ENCODE measurements around the gene COQ8B.

Gene COQ8B

DNA sequence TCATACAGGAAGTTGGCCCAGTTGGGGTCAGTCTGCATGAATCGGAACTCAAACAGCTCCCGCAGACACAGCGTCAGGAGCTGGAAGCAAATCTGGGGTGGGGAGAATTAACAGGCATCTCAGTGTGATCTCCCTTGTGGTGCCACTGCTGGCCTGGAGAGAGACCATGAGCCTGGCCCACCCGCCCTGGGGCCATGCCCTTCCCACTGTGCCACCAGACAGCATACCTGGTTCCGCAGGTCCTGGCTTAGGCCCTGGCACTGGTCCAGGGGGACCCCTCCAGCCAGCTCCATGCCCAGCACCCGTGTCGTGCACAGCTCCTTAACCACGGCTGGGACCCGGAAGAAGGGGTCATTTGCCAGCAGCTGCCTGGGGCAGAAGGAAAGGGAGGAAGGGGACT lies 16.6 kb downstream of the COQ8B start:
- TF ChIP-seq RARB (CRISPR knock-in tag; IDR thresholded peaks at IDR 0.05) (no peak), ESRRG (CRISPR knock-in tag; IDR thresholded peaks at IDR 0.05) (no peak), ZNF8 (CRISPR knock-in tag; IDR thresholded peaks at IDR 0.05) (no peak), ZNF70 (CRISPR knock-in tag; IDR thresholded peaks at IDR 0.05) (no peak), CSDC2 (CRISPR knock-in tag; IDR thresholded peaks at IDR 0.05) (no peak), TOX (CRISPR knock-in tag; IDR thresholded peaks at IDR 0.05; ENCODE audit: borderline replicate concordance) (no peak), ZFP3 (CRISPR knock-in tag; IDR thresholded peaks at IDR 0.05) (no peak), GLIS3 (CRISPR knock-in tag; IDR thresholded peaks at IDR 0.05) (no peak), TCF4 (CRISPR knock-in tag; IDR thresholded peaks at IDR 0.05; ENCODE audit: borderline replicate concordance) (no peak), PPARA (CRISPR knock-in tag; IDR thresholded peaks at IDR 0.05; ENCODE audit: borderline replicate concordance) (no peak), OSR1 (CRISPR knock-in tag; IDR thresholded peaks at IDR 0.05) (no peak), ZFP30 (CRISPR knock-in tag; IDR thresholded peaks at IDR 0.05) (no peak), ARNTL (CRISPR knock-in tag; IDR thresholded peaks at IDR 0.05; ENCODE audit: borderline replicate concordance, low read depth) (no peak), SNAI2 (CRISPR knock-in tag; IDR thresholded peaks at IDR 0.05) (no peak), BACH2 (CRISPR knock-in tag; IDR thresholded peaks at IDR 0.05; ENCODE audit: borderline replicate concordance) (no peak), ZC3H10 (CRISPR knock-in tag; IDR thresholded peaks at IDR 0.05) (no peak)
- TF ChIP-seq, protein P1, sequence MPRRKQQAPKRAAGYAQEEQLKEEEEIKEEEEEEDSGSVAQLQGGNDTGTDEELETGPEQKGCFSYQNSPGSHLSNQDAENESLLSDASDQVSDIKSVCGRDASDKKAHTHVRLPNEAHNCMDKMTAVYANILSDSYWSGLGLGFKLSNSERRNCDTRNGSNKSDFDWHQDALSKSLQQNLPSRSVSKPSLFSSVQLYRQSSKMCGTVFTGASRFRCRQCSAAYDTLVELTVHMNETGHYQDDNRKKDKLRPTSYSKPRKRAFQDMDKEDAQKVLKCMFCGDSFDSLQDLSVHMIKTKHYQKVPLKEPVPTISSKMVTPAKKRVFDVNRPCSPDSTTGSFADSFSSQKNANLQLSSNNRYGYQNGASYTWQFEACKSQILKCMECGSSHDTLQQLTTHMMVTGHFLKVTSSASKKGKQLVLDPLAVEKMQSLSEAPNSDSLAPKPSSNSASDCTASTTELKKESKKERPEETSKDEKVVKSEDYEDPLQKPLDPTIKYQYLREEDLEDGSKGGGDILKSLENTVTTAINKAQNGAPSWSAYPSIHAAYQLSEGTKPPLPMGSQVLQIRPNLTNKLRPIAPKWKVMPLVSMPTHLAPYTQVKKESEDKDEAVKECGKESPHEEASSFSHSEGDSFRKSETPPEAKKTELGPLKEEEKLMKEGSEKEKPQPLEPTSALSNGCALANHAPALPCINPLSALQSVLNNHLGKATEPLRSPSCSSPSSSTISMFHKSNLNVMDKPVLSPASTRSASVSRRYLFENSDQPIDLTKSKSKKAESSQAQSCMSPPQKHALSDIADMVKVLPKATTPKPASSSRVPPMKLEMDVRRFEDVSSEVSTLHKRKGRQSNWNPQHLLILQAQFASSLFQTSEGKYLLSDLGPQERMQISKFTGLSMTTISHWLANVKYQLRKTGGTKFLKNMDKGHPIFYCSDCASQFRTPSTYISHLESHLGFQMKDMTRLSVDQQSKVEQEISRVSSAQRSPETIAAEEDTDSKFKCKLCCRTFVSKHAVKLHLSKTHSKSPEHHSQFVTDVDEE (CRISPR knock-in tag; IDR thresholded peaks at IDR 0.05) = no peak
- TF ChIP-seq, protein P2, sequence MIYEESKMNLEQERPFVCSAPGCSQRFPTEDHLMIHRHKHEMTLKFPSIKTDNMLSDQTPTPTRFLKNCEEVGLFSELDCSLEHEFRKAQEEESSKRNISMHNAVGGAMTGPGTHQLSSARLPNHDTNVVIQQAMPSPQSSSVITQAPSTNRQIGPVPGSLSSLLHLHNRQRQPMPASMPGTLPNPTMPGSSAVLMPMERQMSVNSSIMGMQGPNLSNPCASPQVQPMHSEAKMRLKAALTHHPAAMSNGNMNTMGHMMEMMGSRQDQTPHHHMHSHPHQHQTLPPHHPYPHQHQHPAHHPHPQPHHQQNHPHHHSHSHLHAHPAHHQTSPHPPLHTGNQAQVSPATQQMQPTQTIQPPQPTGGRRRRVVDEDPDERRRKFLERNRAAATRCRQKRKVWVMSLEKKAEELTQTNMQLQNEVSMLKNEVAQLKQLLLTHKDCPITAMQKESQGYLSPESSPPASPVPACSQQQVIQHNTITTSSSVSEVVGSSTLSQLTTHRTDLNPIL (CRISPR knock-in tag; IDR thresholded peaks at IDR 0.05; ENCODE audit: low read depth) = no peak
- TF ChIP-seq, protein P3, sequence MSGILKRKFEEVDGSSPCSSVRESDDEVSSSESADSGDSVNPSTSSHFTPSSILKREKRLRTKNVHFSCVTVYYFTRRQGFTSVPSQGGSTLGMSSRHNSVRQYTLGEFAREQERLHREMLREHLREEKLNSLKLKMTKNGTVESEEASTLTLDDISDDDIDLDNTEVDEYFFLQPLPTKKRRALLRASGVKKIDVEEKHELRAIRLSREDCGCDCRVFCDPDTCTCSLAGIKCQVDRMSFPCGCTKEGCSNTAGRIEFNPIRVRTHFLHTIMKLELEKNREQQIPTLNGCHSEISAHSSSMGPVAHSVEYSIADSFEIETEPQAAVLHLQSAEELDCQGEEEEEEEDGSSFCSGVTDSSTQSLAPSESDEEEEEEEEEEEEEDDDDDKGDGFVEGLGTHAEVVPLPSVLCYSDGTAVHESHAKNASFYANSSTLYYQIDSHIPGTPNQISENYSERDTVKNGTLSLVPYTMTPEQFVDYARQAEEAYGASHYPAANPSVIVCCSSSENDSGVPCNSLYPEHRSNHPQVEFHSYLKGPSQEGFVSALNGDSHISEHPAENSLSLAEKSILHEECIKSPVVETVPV (CRISPR knock-in tag; IDR thresholded peaks at IDR 0.05) = no peak
- no peak for ATAC-seq

DNA sequence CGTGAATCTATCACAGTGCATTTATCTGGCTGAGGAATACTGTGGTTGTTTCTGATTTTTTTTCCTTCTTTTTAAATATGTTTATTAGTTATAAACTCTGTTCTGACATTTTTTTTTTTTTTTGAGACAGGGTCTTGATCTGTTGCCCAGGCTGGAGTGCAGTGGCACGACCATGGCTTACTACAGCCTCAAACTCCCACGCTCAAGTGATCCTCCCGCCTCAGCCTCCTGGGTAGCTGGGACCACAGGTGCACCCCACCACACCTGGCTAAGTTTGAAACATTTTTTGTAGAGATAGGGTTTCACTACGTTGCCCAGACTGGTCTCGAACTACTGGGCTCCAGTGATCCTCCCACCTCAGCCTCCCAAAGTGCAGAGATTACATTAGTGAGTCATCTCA lies 19.7 kb downstream of the COQ8B start:
- TF ChIP-seq ISL1 (CRISPR knock-in tag; IDR thresholded peaks at IDR 0.05) (no peak), GLIS3 (CRISPR knock-in tag; IDR thresholded peaks at IDR 0.05) (no peak), BACH2 (CRISPR knock-in tag; IDR thresholded peaks at IDR 0.05; ENCODE audit: borderline replicate concordance) (no peak), CSDC2 (CRISPR knock-in tag; IDR thresholded peaks at IDR 0.05) (no peak), PPARA (CRISPR knock-in tag; IDR thresholded peaks at IDR 0.05; ENCODE audit: borderline replicate concordance) (no peak), OSR1 (CRISPR knock-in tag; IDR thresholded peaks at IDR 0.05) (no peak), ZNF8 (CRISPR knock-in tag; IDR thresholded peaks at IDR 0.05) (no peak), TCF4 (CRISPR knock-in tag; IDR thresholded peaks at IDR 0.05; ENCODE audit: borderline replicate concordance) (no peak), ZNF70 (CRISPR knock-in tag; IDR thresholded peaks at IDR 0.05) (no peak)
- TF ChIP-seq, protein P3 (CRISPR knock-in tag; IDR thresholded peaks at IDR 0.05) = no peak
- TF ChIP-seq, protein P2 (CRISPR knock-in tag; IDR thresholded peaks at IDR 0.05; ENCODE audit: low read depth) = no peak
- TF ChIP-seq, protein P4, sequence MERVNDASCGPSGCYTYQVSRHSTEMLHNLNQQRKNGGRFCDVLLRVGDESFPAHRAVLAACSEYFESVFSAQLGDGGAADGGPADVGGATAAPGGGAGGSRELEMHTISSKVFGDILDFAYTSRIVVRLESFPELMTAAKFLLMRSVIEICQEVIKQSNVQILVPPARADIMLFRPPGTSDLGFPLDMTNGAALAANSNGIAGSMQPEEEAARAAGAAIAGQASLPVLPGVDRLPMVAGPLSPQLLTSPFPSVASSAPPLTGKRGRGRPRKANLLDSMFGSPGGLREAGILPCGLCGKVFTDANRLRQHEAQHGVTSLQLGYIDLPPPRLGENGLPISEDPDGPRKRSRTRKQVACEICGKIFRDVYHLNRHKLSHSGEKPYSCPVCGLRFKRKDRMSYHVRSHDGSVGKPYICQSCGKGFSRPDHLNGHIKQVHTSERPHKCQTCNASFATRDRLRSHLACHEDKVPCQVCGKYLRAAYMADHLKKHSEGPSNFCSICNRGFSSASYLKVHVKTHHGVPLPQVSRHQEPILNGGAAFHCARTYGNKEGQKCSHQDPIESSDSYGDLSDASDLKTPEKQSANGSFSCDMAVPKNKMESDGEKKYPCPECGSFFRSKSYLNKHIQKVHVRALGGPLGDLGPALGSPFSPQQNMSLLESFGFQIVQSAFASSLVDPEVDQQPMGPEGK (CRISPR knock-in tag; IDR thresholded peaks at IDR 0.05; ENCODE audit: borderline replicate concordance) = no peak
- no peak for ATAC-seq

All from SK-N-SH treated with all-trans-retinoic acid at 6 μM for 48 hours (cell line).